ENCODE results near the gene PLPP3. TPM values are rescaled to one million over a fixed set of nuclear protein-coding genes. Genes with fewer than 3 reads are reported as not detected.

The PLPP3 gene
- total RNA-seq, 2 experiments from 2014 or later, result not detected

- peaks cover 0 to 9% of the 10 kb centered on the region in 2 experiments for H3K9me3 ChIP-seq (ENCODE audit: control insufficient read depth in 1 of 2, insufficient read depth in 1 of 2, low read length in 2 of 2)
- H3K4me3 Mint-ChIP-seq, result no peak overlapping the region
- H3K4me1 ChIP-seq (ENCODE audit: insufficient read depth, low read length), result no peaks in the 10 kb centered on the region
- intact Hi-C loops (cut with DNase I, micrococcal nuclease), result no loop called here
- no peaks in the 10 kb centered on the region for H3K36me3 Mint-ChIP-seq (ENCODE audit: low read depth)
- no peak for TF ChIP-seq CTCF (IDR thresholded peaks at IDR 0.05)
- H3K4me3 ChIP-seq (ENCODE audit: low read length), result no peak overlapping the region
- no peak for DNase-seq
- no peak overlapping the region for H3K27ac ChIP-seq (ENCODE audit: low read depth in 1 of 2, low read length in 2 of 2)
- H3K27me3 ChIP-seq (ENCODE audit: control insufficient read depth in 1 of 2, insufficient read depth in 2 of 2, low read length in 2 of 2), result no peaks in the 10 kb centered on the region
- no peaks in the 10 kb centered on the region for H3K9me3 Mint-ChIP-seq
- no peak overlapping the region for H3K27ac Mint-ChIP-seq
- peaks cover 5% of the 10 kb centered on the region for H3K27me3 Mint-ChIP-seq
- H3K36me3 ChIP-seq (ENCODE audit: insufficient read depth, low read length), result no peaks in the 10 kb centered on the region
- ChIA-PET POLR2A (no interaction called here), CTCF (no interaction called here)
- no peaks in the 10 kb centered on the region for H3K4me1 Mint-ChIP-seq (ENCODE audit: low read depth)
- no peak for ATAC-seq (ENCODE audit: poor library complexity)
Measured at GRCh38 chr1:56444960-56445646, 134.3 kb downstream of the PLPP3 start.

Other genes starting within 250 kb of the PLPP3 start
- not detected for gene PRKAA2, start 65.8 kb upstream of the PLPP3 start, total RNA-seq
- gene FYB2, start 239.8 kb upstream of the PLPP3 start, total RNA-seq, result not detected